Suppressor macrophage (primary cell): ENCODE data around the gene PLA2G15.
A peak's percentile ranks its signal among the peaks of the same experiment; 100 is the strongest.

Source experiments
- DNase-seq, 4 experiments: peaks; one replicate each; pipeline ENCODE4 v3.0.0-alpha.2; 2020 to 2022

PLA2G15 gene

GRCh38 chr16:68253721-68254120 is 8.5 kb downstream of the PLA2G15 start:
- no peak for DNase-seq

- no peak for DNase-seq
Measured at GRCh38 chr16:68255712-68256111, 10.5 kb downstream of the PLA2G15 start.

GRCh38 chr16:68257251-68257905 is 12.2 kb downstream of the PLA2G15 start:
- peak; percentile 45 to 72 (median 68) for DNase-seq

GRCh38 chr16:68257906-68258800 is 13.0 kb downstream of the PLA2G15 start:
- peak; percentile 77 to 92 (median 82) for DNase-seq

- DNase-seq: peak; percentile 53 to 73 (median 71)
Measured at GRCh38 chr16:68259007-68259825, 14.0 kb downstream of the PLA2G15 start.

GRCh38 chr16:68263559-68264127 is 18.5 kb downstream of the PLA2G15 start:
- no peak for DNase-seq

- peak; percentile 85 to 93 (median 89) for DNase-seq
Measured at GRCh38 chr16:68264128-68265077, 19.2 kb downstream of the PLA2G15 start, which contains the start of gene SLC7A6. TSS of gene SLC7A6 (plus strand) at chr16:68264526. CDS start at chr16:68274727, 10,201 bp downstream.

- peak; percentile 66 to 76 (median 74) for DNase-seq
Measured at GRCh38 chr16:68265078-68265920, 20.1 kb downstream of the PLA2G15 start.

GRCh38 chr16:68267612-68268405 is 22.6 kb downstream of the PLA2G15 start:
- no peak for DNase-seq

GRCh38 chr16:68269793-68270192 is 24.6 kb downstream of the PLA2G15 start:
- DNase-seq: no peak

GRCh38 chr16:68270353-68270752 is 25.2 kb downstream of the PLA2G15 start:
- no peak for DNase-seq

- DNase-seq: no peak
Measured at GRCh38 chr16:68272507-68273209, 27.5 kb downstream of the PLA2G15 start.

- no peak for DNase-seq
Measured at GRCh38 chr16:68273459-68273858, 28.3 kb downstream of the PLA2G15 start.

GRCh38 chr16:68273896-68274295 is 28.7 kb downstream of the PLA2G15 start:
- DNase-seq: no peak

- DNase-seq: no peak
Measured at GRCh38 chr16:68274441-68274840, 29.3 kb downstream of the PLA2G15 start.

GRCh38 chr16:68275611-68276191 is 30.5 kb downstream of the PLA2G15 start:
- no peak for DNase-seq

- no peak for DNase-seq
Measured at GRCh38 chr16:68276223-68276622, 31.1 kb downstream of the PLA2G15 start.
